SK-N-SH treated with all-trans-retinoic acid at 6 μM for 48 hours (cell line): Measurements from ENCODE around the gene FCGR3A.

ENCODE experiments used
- ATAC-seq: fragments of 200-7000 bp; cut with Tn5 transposase; 3 replicates; pipeline ENCODE4 v1.9.1; 2020; ENCODE audit warnings: mild to moderate bottlenecking, moderate library complexity
- ARNTL ChIP-seq: fragments of 450-650 bp; formaldehyde crosslinking; IDR thresholded peaks from 2 replicates; pipeline ENCODE4 v1.5.0; 2020; ENCODE audit warnings: low read depth, mild to moderate bottlenecking, moderate library complexity, borderline replicate concordance
- BACH2 ChIP-seq: fragments of 250-450 bp; sonication (Bioruptor Pico); IDR thresholded peaks from 2 replicates; pipeline ENCODE4 v1.9.0; 2021; ENCODE audit warnings: mild to moderate bottlenecking, borderline replicate concordance
- CREB5 ChIP-seq: fragments of 250-450 bp; sonication (Bioruptor Pico); IDR thresholded peaks from 2 replicates; pipeline ENCODE4 v1.5.1; 2020; ENCODE audit warnings: low read depth, mild to moderate bottlenecking, moderate library complexity
- CSDC2 ChIP-seq: fragments of 250-450 bp; sonication (Bioruptor Pico); IDR thresholded peaks from 2 replicates; pipeline ENCODE4 v1.5.0; 2020; ENCODE audit warnings: mild to moderate bottlenecking, moderate library complexity
- ESRRG ChIP-seq: fragments of 250-450 bp; sonication (Bioruptor Pico); IDR thresholded peaks from 2 replicates; pipeline ENCODE4 v1.6.1; 2021; ENCODE audit warnings: mild to moderate bottlenecking
- GLIS3 ChIP-seq: fragments of 250-450 bp; sonication (Bioruptor Pico); IDR thresholded peaks from 2 replicates; pipeline ENCODE4 v1.5.0; 2020; ENCODE audit warnings: mild to moderate bottlenecking, moderate library complexity
- ISL1 ChIP-seq: fragments of 250-450 bp; sonication (Bioruptor Pico); IDR thresholded peaks from 2 replicates; pipeline ENCODE4 v2.1.2; 2022; ENCODE audit warnings: mild to moderate bottlenecking, moderate library complexity
- OSR1 ChIP-seq: fragments of 250-450 bp; sonication (Bioruptor Pico); IDR thresholded peaks from 2 replicates; pipeline ENCODE4 v1.8.0; 2022; ENCODE audit warnings: moderate library complexity, mild to moderate bottlenecking, inconsistent platforms
- PPARA ChIP-seq: fragments of 250-450 bp; sonication (Bioruptor Pico); IDR thresholded peaks from 2 replicates; pipeline ENCODE4 v1.5.0; 2020; ENCODE audit warnings: mild to moderate bottlenecking, borderline replicate concordance
- RARB ChIP-seq: fragments of 250-450 bp; sonication (Bioruptor Pico); IDR thresholded peaks from 2 replicates; pipeline ENCODE4 v1.8.0; 2021; ENCODE audit warnings: mild to moderate bottlenecking, moderate library complexity
- SNAI2 ChIP-seq: fragments of 250-450 bp; sonication (Bioruptor Pico); IDR thresholded peaks from 2 replicates; pipeline ENCODE4 v1.5.0; 2020; ENCODE audit warnings: mild to moderate bottlenecking, moderate library complexity
- TCF4 ChIP-seq: fragments of 250-450 bp; sonication (Bioruptor Pico); IDR thresholded peaks from 2 replicates; pipeline ENCODE4 v1.8.0; 2021; ENCODE audit warnings: mild to moderate bottlenecking, moderate library complexity, borderline replicate concordance
- TOX ChIP-seq: fragments of 250-450 bp; sonication (Bioruptor Pico); IDR thresholded peaks from 2 replicates; pipeline ENCODE4 v1.8.0; 2021; ENCODE audit warnings: mild to moderate bottlenecking, moderate library complexity, borderline replicate concordance
- TSHZ2 ChIP-seq: fragments of 250-450 bp; sonication (Bioruptor Pico); IDR thresholded peaks from 2 replicates; pipeline ENCODE4 v1.5.0; 2020; ENCODE audit warnings: mild to moderate bottlenecking, moderate library complexity
- ZC3H10 ChIP-seq: fragments of 250-450 bp; sonication (Bioruptor Pico); IDR thresholded peaks from 2 replicates; pipeline ENCODE4 v1.5.1; 2021; ENCODE audit warnings: mild to moderate bottlenecking, moderate library complexity
- ZFP3 ChIP-seq: fragments of 250-450 bp; sonication (Bioruptor Pico); IDR thresholded peaks from 2 replicates; pipeline ENCODE4 v1.5.0; 2020; ENCODE audit warnings: mild to moderate bottlenecking, moderate library complexity
- ZFP30 ChIP-seq: fragments of 450-650 bp; formaldehyde crosslinking; IDR thresholded peaks from 2 replicates; pipeline ENCODE4 v1.5.0; 2022; ENCODE audit warnings: mild to moderate bottlenecking, moderate library complexity
- ZNF565 ChIP-seq: fragments of 450-650 bp; formaldehyde crosslinking; conservative IDR thresholded peaks from 2 replicates; pipeline ENCODE4 v1.5.0; 2020; ENCODE audit warnings: low read depth, mild to moderate bottlenecking, moderate library complexity
- ZNF70 ChIP-seq: fragments of 450-650 bp; formaldehyde crosslinking; IDR thresholded peaks from 2 replicates; pipeline ENCODE4 v1.5.0; 2020; ENCODE audit warnings: mild to moderate bottlenecking, moderate library complexity
- ZNF8 ChIP-seq: fragments of 450-650 bp; formaldehyde crosslinking; IDR thresholded peaks from 2 replicates; pipeline ENCODE4 v1.5.0; 2020; ENCODE audit warnings: mild to moderate bottlenecking, moderate library complexity
- TF ChIP-seq, protein P1 (sequence below): fragments of 250-450 bp; sonication (Bioruptor Pico); IDR thresholded peaks from 2 replicates; pipeline ENCODE4 v1.5.1; 2021; ENCODE audit warnings: mild to moderate bottlenecking, moderate library complexity
- TF ChIP-seq, protein P2 (sequence below): fragments of 250-450 bp; sonication (Bioruptor Pico); IDR thresholded peaks from 2 replicates; pipeline ENCODE4 v1.8.0; 2021; ENCODE audit warnings: low read depth, mild to moderate bottlenecking, moderate library complexity, borderline replicate concordance

FCGR3A gene

DNA sequence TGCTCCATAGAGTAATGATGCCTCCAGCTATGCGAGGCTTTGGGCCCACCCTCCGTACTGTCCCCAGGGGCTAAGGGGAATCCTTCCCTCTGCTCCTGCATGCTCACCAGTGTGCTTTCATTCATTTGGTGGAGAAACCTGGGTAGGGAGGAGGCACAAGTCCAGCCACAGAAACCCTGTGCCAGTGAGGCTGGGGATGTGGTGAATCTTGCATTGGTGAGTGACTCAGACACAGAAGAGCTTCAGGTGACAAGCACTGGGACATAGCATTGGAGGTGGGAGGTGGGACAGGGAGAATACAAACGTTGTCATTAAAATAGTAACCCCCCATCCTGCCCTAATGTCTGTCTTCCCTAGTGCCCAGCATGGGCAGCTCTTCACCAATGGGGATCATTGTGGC lies 39.1 kb downstream of the FCGR3A start:
- no peak for TF ChIP-seq OSR1 (CRISPR knock-in tag)
- no peak for TF ChIP-seq ARNTL (CRISPR knock-in tag)
- TF ChIP-seq TCF4 (CRISPR knock-in tag): no peak
- TF ChIP-seq ZNF8 (CRISPR knock-in tag): no peak
- TF ChIP-seq CSDC2 (CRISPR knock-in tag): no peak
- TF ChIP-seq ISL1: no peak
- TF ChIP-seq TOX (CRISPR knock-in tag): no peak
- no peak for TF ChIP-seq RARB (CRISPR knock-in tag)
- no peak for TF ChIP-seq GLIS3
- no peak for TF ChIP-seq ZNF70
- no peak for ATAC-seq

DNA sequence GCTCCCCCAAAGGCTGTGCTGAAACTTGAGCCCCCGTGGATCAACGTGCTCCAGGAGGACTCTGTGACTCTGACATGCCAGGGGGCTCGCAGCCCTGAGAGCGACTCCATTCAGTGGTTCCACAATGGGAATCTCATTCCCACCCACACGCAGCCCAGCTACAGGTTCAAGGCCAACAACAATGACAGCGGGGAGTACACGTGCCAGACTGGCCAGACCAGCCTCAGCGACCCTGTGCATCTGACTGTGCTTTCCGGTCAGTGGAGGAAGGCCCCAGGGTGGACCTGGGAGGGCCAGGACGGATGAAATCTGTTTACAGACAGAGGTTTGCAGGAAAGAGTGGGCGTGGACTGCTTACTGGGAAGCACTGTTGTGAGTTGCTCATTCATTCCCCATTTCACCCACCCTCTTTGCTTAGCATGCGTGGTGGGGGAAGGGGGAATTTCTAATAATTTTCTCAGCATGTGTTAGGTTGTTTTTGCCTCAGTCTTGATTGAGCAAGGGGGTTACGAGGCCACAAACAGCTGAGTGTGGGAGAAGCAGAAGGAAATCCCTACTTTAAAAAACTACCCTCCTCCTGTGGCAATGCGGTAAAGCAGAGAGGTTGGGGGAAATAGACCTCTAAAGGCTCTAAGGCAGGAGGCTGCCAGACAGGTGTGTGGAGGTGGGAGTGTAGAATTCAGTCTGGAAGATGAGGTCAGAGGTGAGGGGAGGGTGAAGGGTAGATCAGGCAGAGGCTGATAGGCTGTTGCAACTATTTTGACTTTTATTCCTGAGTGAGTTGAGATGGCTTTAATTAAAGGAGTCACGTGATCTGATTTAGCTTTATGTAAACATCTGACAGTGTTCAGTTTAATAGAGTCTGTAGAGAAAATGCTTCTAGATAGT lies 43.0 kb downstream of the FCGR3A start:
- peak; percentile 29 for ATAC-seq
- no peak for TF ChIP-seq TCF4 (CRISPR knock-in tag)
- TF ChIP-seq BACH2 (CRISPR knock-in tag): no peak
- no peak for TF ChIP-seq CSDC2 (CRISPR knock-in tag)
- no peak for TF ChIP-seq ZNF8 (CRISPR knock-in tag)
- TF ChIP-seq CREB5 (CRISPR knock-in tag): no peak
- no peak for TF ChIP-seq TSHZ2
- TF ChIP-seq GLIS3: no peak
- no peak for TF ChIP-seq OSR1 (CRISPR knock-in tag)
- TF ChIP-seq PPARA (CRISPR knock-in tag): no peak
- TF ChIP-seq, protein P1, sequence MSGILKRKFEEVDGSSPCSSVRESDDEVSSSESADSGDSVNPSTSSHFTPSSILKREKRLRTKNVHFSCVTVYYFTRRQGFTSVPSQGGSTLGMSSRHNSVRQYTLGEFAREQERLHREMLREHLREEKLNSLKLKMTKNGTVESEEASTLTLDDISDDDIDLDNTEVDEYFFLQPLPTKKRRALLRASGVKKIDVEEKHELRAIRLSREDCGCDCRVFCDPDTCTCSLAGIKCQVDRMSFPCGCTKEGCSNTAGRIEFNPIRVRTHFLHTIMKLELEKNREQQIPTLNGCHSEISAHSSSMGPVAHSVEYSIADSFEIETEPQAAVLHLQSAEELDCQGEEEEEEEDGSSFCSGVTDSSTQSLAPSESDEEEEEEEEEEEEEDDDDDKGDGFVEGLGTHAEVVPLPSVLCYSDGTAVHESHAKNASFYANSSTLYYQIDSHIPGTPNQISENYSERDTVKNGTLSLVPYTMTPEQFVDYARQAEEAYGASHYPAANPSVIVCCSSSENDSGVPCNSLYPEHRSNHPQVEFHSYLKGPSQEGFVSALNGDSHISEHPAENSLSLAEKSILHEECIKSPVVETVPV (CRISPR knock-in tag): no peak
- TF ChIP-seq ISL1: no peak
- no peak for TF ChIP-seq ARNTL (CRISPR knock-in tag)
- no peak for TF ChIP-seq ZNF70
- no peak for TF ChIP-seq SNAI2
- no peak for TF ChIP-seq ZC3H10 (CRISPR knock-in tag)
- no peak for TF ChIP-seq ZNF565
- TF ChIP-seq, protein P2, sequence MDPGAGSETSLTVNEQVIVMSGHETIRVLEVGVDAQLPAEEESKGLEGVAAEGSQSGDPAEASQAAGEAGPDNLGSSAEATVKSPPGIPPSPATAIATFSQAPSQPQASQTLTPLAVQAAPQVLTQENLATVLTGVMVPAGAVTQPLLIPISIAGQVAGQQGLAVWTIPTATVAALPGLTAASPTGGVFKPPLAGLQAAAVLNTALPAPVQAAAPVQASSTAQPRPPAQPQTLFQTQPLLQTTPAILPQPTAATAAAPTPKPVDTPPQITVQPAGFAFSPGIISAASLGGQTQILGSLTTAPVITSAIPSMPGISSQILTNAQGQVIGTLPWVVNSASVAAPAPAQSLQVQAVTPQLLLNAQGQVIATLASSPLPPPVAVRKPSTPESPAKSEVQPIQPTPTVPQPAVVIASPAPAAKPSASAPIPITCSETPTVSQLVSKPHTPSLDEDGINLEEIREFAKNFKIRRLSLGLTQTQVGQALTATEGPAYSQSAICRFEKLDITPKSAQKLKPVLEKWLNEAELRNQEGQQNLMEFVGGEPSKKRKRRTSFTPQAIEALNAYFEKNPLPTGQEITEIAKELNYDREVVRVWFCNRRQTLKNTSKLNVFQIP (CRISPR knock-in tag): no peak
- TF ChIP-seq ZFP30 (CRISPR knock-in tag): no peak

- no peak; the same call in 2 of the 3 replicates for ATAC-seq
- TF ChIP-seq ISL1: no peak
- no peak for TF ChIP-seq ZNF565
- no peak for TF ChIP-seq TCF4 (CRISPR knock-in tag)
- TF ChIP-seq, protein P1 (CRISPR knock-in tag): no peak
- TF ChIP-seq CREB5 (CRISPR knock-in tag): no peak
- TF ChIP-seq BACH2 (CRISPR knock-in tag): no peak
- no peak for TF ChIP-seq ESRRG
- TF ChIP-seq ZNF70: no peak
- no peak for TF ChIP-seq CSDC2 (CRISPR knock-in tag)
- no peak for TF ChIP-seq TOX (CRISPR knock-in tag)
- TF ChIP-seq PPARA (CRISPR knock-in tag): no peak
- no peak for TF ChIP-seq ZFP3 (CRISPR knock-in tag)
- TF ChIP-seq ZFP30 (CRISPR knock-in tag): no peak
- TF ChIP-seq RARB (CRISPR knock-in tag): no peak
- no peak for TF ChIP-seq ZC3H10 (CRISPR knock-in tag)
- TF ChIP-seq, protein P2 (CRISPR knock-in tag): no peak
- no peak for TF ChIP-seq ARNTL (CRISPR knock-in tag)
- TF ChIP-seq GLIS3: no peak
- TF ChIP-seq SNAI2: no peak
Observed at GRCh38 chr1:161505686-161506085, 43.9 kb downstream of the FCGR3A start.
